Heart left ventricle (tissue), 16 donors: Measurements from ENCODE around the gene SNW1. TPM values are rescaled to one million over a fixed set of nuclear protein-coding genes. Genes with fewer than 3 reads are reported as not detected.

Experiments
- ATAC-seq, 4 donors: fragments of 200-7000 bp; cut with Tn5 transposase; one replicate each; pipeline ENCODE4 v1.9.1; 2020 to 2022; ENCODE audit warnings: moderate library complexity in 4 of 4, mild to moderate bottlenecking in 3 of 4, moderate number of reproducible peaks in 1 of 4
- DNase-seq, 5 donors: peaks; one replicate each; pipeline ENCODE4 v3.0.0-alpha.2; 2020
- H3K27ac ChIP-seq, 12 donors: fragments of 200-600 bp; sonication (generic) in 4 of 12; one replicate each; pipeline versions ENCODE4 v1.5.0 to v1.8.0; 2016 to 2022; ENCODE audit warnings: mild to moderate bottlenecking in 2 of 12
- H3K27me3 ChIP-seq, 9 donors: fragments of 200-600 bp; sonication (generic) in 2 of 9; one replicate each; pipeline versions ENCODE4 v1.5.1 to v1.8.0; 2016 to 2022; ENCODE audit warnings: mild to moderate bottlenecking in 3 of 9
- H3K36me3 ChIP-seq, 9 donors: fragments of 200-600 bp; sonication (generic) in 2 of 9; one replicate each; pipeline versions ENCODE4 v1.5.0 to v1.8.0; 2018 to 2022; ENCODE audit warnings: mild to moderate bottlenecking in 2 of 9
- H3K4me1 ChIP-seq, 12 donors: fragments of 200-600 bp; sonication (generic) in 4 of 12; one replicate each; pipeline versions ENCODE4 v1.5.0 to v1.8.0; 2016 to 2022; ENCODE audit warnings: mild to moderate bottlenecking in 3 of 12
- H3K4me3 ChIP-seq, 12 donors: fragments of 200-600 bp; sonication (generic) in 4 of 12; one replicate each; pipeline versions ENCODE4 v1.5.0 to v1.8.0; 2017 to 2022; ENCODE audit warnings: mild to moderate bottlenecking in 9 of 12, moderate library complexity in 4 of 12
- H3K9me3 ChIP-seq, 12 donors: fragments of 200-600 bp; sonication (generic) in 4 of 12; one replicate each; pipeline versions ENCODE4 v1.5.0 to v1.8.0; 2016 to 2022; ENCODE audit warnings: mild to moderate bottlenecking in 1 of 12
- POLR2A ChIP-seq, 2 donors: fragments of 450-650 bp; IDR thresholded peaks; one replicate each; pipeline ENCODE4 v1.6.1; 2017; ENCODE audit warnings: antibody characterized with exemption in 2 of 2, mild to moderate bottlenecking in 2 of 2, moderate library complexity in 2 of 2
- WGBS, 4 donors: extraction: QIAGEN DNeasy Blood & Tissue Kit in 2 of 4; methylation state at CpG; one replicate each; pipeline versions ENCODE4 v1.1.5 to v1.1.7; 2013 to 2018; 5-methylcytosine and 5-hydroxymethylcytosine counted together
- intact Hi-C, 10 donors: fragments of 100-400 bp; cut with DNase I; formaldehyde crosslinking; loops; one replicate each; pipeline versions ENCODE4 v1.11.1 to v1.14.2; 2022
- polyA plus RNA-seq, 2 donors: library from polyadenylated mRNA; stranded (reverse); fragments of 200-250 nt; gene quantifications; one replicate each; pipeline ENCODE4 v1.2.3, GENCODE V29; 2013
- total RNA-seq, 9 donors: library from RNA; depleted of rRNA in 2 of 9; stranded (reverse); fragments of >200 nt in 2 of 9; fragmentation: NEBNext Ultra II Directional in 3 of 9; extraction: Animal tissue kit (Norgen Biotek cat#: 25700) in 3 of 9; gene quantifications; one replicate each; pipeline versions ENCODE4 v1.1.0 to v1.2.4, GENCODE V29; 2016 to 2023
- TF ChIP-seq, protein P1 (sequence below), 12 donors: fragments of 200-600 bp; sonication (generic) in 4 of 12; IDR thresholded peaks; one replicate each; pipeline versions ENCODE4 v1.5.0 to v1.8.0; 2018 to 2022; ENCODE audit warnings: antibody characterized with exemption in 12 of 12, mild to moderate bottlenecking in 5 of 12
- donor health status: ischemic (EF 13 %, LVEDD 7.1; RV severe dilation, severe dysfunction).
- donor health status: healthy with polysubstance abuse.
- donor health status: DM: no; HTN: yes; CAD: no.
- donor health status: DM: no; HTN: no; CAD: no.
- donor health status: ischemic (EF 25% LVEDD 6.9; RV normal size, moderate dysfunction).
- donor health status: ischemic (EF 25% LVEDD 5.7; RV mildly dilated, moderate dysfunction).
- donor health status: healthy.
- donor health status: DM: yes; HTN: yes; CAD: no.
- donor health status: ischemic (EF 35%, LVEDD 5.7; RV mildly dilated, moderate dysfunction).
- donor health status: nonischemic (EF 11% LVEDD 7.7; RV severe dilation, severe dysfunction).
- donor health status: DM: yes; HTN: yes; CAD: no.
- donor health status: PGD.
- donor health status: ischemic (EF 29% LVEDD 5.4; RV normal size, mild dysfunction).
- donor health status: nonischemic (EF 23%, LVEDD 6.1; RV moderate dilation, normal function).

Gene SNW1
- total and polyA plus RNA-seq, 11 donors, result 25.8 to 67.3 (median 47.0) TPM

DNA sequence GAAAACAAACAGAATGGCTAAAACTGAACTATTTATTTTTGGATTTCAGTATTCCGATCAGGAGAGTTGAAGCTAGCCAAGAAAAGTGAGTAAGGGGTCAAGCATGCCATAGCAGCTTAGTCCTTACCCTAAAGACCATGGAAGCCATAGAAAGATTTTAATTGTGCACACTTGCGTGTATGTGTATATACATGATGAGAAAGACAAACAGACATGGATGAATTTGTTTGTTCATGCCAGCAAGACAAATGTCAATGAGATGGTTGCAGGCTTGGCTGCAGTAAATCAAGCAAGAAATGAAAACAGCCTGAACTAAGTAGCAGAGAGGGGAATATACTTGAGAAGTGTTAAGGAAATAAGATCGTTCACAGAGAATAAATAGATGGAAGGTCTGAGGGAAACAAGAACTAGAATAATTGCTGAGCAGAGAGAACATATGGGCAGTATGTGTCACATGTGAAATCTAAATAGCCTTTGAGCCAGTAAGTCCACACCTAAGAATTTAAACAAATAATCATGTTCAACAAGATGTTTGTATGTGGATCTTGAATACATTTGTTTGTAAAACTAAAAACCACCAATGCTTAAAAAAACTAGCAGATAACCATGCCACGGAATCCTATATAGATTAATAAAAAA is 14.8 kb downstream of the SNW1 start:
- TF ChIP-seq, protein P1, sequence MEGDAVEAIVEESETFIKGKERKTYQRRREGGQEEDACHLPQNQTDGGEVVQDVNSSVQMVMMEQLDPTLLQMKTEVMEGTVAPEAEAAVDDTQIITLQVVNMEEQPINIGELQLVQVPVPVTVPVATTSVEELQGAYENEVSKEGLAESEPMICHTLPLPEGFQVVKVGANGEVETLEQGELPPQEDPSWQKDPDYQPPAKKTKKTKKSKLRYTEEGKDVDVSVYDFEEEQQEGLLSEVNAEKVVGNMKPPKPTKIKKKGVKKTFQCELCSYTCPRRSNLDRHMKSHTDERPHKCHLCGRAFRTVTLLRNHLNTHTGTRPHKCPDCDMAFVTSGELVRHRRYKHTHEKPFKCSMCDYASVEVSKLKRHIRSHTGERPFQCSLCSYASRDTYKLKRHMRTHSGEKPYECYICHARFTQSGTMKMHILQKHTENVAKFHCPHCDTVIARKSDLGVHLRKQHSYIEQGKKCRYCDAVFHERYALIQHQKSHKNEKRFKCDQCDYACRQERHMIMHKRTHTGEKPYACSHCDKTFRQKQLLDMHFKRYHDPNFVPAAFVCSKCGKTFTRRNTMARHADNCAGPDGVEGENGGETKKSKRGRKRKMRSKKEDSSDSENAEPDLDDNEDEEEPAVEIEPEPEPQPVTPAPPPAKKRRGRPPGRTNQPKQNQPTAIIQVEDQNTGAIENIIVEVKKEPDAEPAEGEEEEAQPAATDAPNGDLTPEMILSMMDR (IDR thresholded peaks at IDR 0.05), result no peak
- no peak for TF ChIP-seq POLR2A (IDR thresholded peaks at IDR 0.05)
- 59 to 80% (median 70%) methylated on average over 4 of the region's 4 CpGs for WGBS, 4 donors
- H3K27ac ChIP-seq, result no peak overlapping the region
- H3K9me3 ChIP-seq, result no peaks in the 10 kb centered on the region
- intact Hi-C loops, result no loop called here
- H3K4me1 ChIP-seq, result peaks cover 0 to 9% (median 0%) of the 10 kb centered on the region in 12 donors
- ATAC-seq (no peak), DNase-seq (no peak)
- H3K36me3 ChIP-seq, result peaks cover 0 to 89% (median 78%) of the 10 kb centered on the region in 9 donors
- H3K4me3 ChIP-seq, result no peak overlapping the region
- no peaks in the 10 kb centered on the region for H3K27me3 ChIP-seq

DNA sequence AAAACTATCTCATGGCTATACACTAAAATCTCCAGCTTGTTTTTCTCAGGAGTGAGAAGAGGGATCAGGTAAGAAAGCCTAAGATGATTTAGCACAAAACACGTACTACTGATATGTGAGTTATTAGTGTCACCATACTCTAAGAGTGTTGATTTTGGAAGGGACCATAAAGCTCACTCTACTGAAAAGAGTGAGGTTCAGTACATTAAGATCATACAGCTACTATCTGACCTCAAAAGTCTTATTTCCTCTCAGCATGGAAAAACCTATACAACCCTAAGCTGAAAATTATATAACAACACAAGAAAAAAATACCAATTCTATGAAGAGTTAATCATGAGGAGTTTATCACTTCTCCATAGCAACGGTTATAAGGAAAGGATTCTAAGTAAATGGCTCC is 19.5 kb downstream of the SNW1 start:
- DNase-seq, result no peak
- Histone ChIP-seq H3K4me3 (no peak overlapping the region), H3K4me1 (peaks cover 0 to 21% (median 11%) of the 10 kb centered on the region in 12 donors), H3K27ac (no peak overlapping the region), H3K9me3 (no peaks in the 10 kb centered on the region), H3K27me3 (no peaks in the 10 kb centered on the region), H3K36me3 (peaks cover 0 to 96% (median 73%) of the 10 kb centered on the region in 9 donors)
- ATAC-seq, result no peak
- 78 to 85% (median 80%) methylated on average over 2 of the region's 2 CpGs for WGBS, 4 donors
- no peak for TF ChIP-seq POLR2A (IDR thresholded peaks at IDR 0.05)
- TF ChIP-seq, protein P1 (IDR thresholded peaks at IDR 0.05), result no peak
- intact Hi-C loops, result no loop called here

DNA sequence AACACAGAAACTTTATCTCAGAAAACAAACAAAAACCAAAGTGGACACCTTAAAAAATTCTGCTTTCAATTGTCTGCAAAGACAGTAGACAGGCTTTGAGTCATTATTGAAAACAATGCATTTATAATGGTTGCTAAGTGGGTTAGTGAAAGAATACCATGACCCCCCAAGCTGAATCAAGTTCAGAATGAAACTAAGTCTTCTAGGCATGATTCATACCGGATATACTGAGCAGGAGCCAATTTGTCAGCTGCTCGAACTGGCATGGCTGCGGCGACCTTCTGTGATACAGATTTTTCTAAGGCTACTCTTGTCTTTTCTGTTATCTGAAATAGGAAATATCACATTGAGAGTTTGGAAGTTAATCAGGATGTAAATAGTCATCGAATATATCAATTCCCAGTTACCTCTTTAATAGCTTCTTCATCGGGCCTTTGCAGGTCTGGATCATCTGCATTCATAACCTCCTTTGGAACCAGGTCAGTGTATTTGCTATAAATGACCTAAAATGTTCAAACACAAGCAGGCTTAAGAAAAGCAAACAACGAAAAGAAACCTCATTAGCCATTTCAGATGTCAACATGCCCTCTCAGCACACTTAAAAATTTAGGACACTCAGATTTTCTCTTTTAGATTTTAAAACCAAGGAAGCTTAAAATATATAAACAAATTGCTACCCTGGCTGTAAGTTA is 22.3 kb downstream of the SNW1 start:
- WGBS, 4 donors, result 42 to 70% (median 46%) methylated on average over 7 of the region's 7 CpGs

More for the DNA sequence above, 22.3 kb downstream of the SNW1 start:
- peaks cover 0 to 98% (median 77%) of the 10 kb centered on the region in 9 donors for H3K36me3 ChIP-seq
- intact Hi-C loops, result no loop called here
- ATAC-seq (peak in 3 of 4 donors; percentile 76 to 86 (median 78)), DNase-seq (peak in 1 of 5 donors; percentile 24)
- TF ChIP-seq, protein P1 (IDR thresholded peaks at IDR 0.05), result no peak
- TF ChIP-seq POLR2A (IDR thresholded peaks at IDR 0.05), result no peak
- no peaks in the 10 kb centered on the region for H3K27me3 ChIP-seq
- H3K9me3 ChIP-seq, result no peaks in the 10 kb centered on the region
- H3K4me1 ChIP-seq, result peaks cover 0 to 21% (median 11%) of the 10 kb centered on the region in 12 donors
- peak overlapping the region in 7 of 12 donors; percentile 6 to 58 (median 29) for H3K27ac ChIP-seq
- H3K4me3 ChIP-seq, result no peak overlapping the region
